SJCRH30 (cell line): ENCODE measurements around the gene MRTFA. TPM values are rescaled to one million over a fixed set of nuclear protein-coding genes. Genes with fewer than 3 reads are reported as not detected.

Source experiments
- DNase-seq, 2 experiments: peaks; one replicate each; pipeline ENCODE4 v3.0.0-alpha.2; 2015 to 2020
- H3K27ac ChIP-seq: fragments of 250-450 bp; sonication (Bioruptor Pico); 2 replicates; pipeline ENCODE4 v1.5.1; 2020; ENCODE audit warnings: mild to moderate bottlenecking, moderate library complexity
- H3K27me3 ChIP-seq: fragments of 250-450 bp; sonication (Bioruptor Pico); 2 replicates; pipeline ENCODE4 v1.5.1; 2020; ENCODE audit warnings: mild to moderate bottlenecking, moderate library complexity
- H3K36me3 ChIP-seq: fragments of 250-450 bp; sonication (Bioruptor Pico); 2 replicates; pipeline ENCODE4 v1.5.1; 2020; ENCODE audit warnings: mild to moderate bottlenecking, moderate library complexity
- H3K4me1 ChIP-seq: fragments of 250-450 bp; sonication (Bioruptor Pico); 2 replicates; pipeline ENCODE4 v1.5.1; 2020; ENCODE audit warnings: mild to moderate bottlenecking, moderate library complexity
- H3K4me3 ChIP-seq: fragments of 250-450 bp; sonication (Bioruptor Pico); 2 replicates; pipeline ENCODE4 v1.5.1; 2020; ENCODE audit warnings: mild to moderate bottlenecking, moderate library complexity
- H3K9me3 ChIP-seq: fragments of 250-450 bp; sonication (Bioruptor Pico); replicated peaks from 2 replicates; pipeline ENCODE4 v1.5.1; 2020; ENCODE audit warnings: mild to moderate bottlenecking, moderate library complexity
- total RNA-seq: library from RNA; depleted of rRNA; stranded (reverse); fragments of >200 nt; shearing (Covaris generic); gene quantifications from 2 replicates; pipeline ENCODE4 v1.2.3, GENCODE V29; 2014

The MRTFA gene
- total RNA-seq, 1 experiment from 2014 or later: 12.3 TPM

- peaks cover 16% of the 10 kb centered on the region; the same call in 1 of the 2 replicates for H3K36me3 ChIP-seq
- no peak overlapping the region for H3K27ac ChIP-seq
- DNase-seq: no peak
- H3K4me3 ChIP-seq: no peak overlapping the region
- no peaks in the 10 kb centered on the region for H3K27me3 ChIP-seq
- no peaks in the 10 kb centered on the region for H3K9me3 ChIP-seq
- H3K4me1 ChIP-seq: no peaks in the 10 kb centered on the region
These were observed 224.1 kb downstream of the MRTFA start for GRCh38 chr22:40412441-40412840.

DNA sequence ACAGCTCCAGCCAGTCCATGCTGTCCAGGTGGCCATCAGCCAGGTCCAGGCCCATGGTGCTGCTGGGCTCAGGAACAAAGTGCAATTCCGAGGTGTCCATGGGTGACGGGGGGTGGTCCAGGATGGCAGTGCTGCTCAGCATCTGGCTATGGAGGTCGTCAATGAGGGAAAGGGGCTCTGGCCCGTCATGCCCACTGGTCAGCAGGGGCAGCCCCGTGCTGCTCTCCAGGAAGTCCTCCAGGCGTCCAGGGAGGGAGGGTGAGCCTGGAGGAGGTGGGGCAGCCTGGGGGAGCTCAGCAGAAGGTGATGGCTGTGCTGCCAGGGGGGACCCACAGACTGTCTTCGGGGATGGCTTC is 225.0 kb downstream of the MRTFA start:
- no peaks in the 10 kb centered on the region for H3K27me3 ChIP-seq
- no peak for DNase-seq
- no peak overlapping the region for H3K4me3 ChIP-seq
- H3K9me3 ChIP-seq: no peaks in the 10 kb centered on the region
- peaks cover 16% of the 10 kb centered on the region; the same call in 1 of the 2 replicates for H3K36me3 ChIP-seq
- H3K4me1 ChIP-seq: no peaks in the 10 kb centered on the region
- H3K27ac ChIP-seq: no peak overlapping the region

- H3K27me3 ChIP-seq: no peaks in the 10 kb centered on the region
- no peaks in the 10 kb centered on the region for H3K4me1 ChIP-seq
- no peak overlapping the region for H3K27ac ChIP-seq
- H3K9me3 ChIP-seq: no peaks in the 10 kb centered on the region
- H3K36me3 ChIP-seq: peaks cover 16% of the 10 kb centered on the region; the same call in 1 of the 2 replicates
- H3K4me3 ChIP-seq: no peak overlapping the region
- DNase-seq: no peak
These were observed 225.6 kb downstream of the MRTFA start for GRCh38 chr22:40410731-40411505.

GRCh38 chr22:40410272-40410671 is 226.2 kb downstream of the MRTFA start:
- Histone ChIP-seq H3K27me3 (no peaks in the 10 kb centered on the region), H3K9me3 (no peaks in the 10 kb centered on the region), H3K27ac (no peak overlapping the region), H3K4me3 (no peak overlapping the region), H3K4me1 (no peaks in the 10 kb centered on the region), H3K36me3 (peaks cover 19% of the 10 kb centered on the region; the same call in 1 of the 2 replicates)
- DNase-seq: no peak

DNA sequence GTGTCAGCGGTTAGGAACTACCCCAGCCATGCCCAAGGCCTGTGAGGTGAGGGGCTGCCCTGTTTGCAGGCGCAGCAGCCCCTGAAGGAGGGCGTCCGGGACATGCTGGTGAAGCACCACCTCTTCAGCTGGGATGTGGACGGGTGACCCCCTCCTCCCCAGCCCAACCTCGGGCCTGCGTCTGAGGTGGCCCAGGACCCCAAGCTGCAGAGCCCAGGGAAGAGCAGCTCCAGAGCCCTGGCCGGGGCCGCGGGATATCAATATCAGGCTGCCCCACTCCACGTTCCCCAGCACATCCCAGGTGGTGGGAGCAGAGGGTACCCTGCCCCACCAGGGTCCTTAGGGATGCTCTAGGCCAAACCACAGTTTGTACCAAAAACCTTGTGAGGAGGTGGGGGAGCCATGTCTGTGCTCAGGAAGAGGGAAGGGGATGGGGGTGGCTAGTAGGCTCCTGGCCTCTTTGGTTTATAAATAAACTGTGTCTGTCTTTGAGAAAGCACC is 226.9 kb downstream of the MRTFA start:
- no peak overlapping the region for H3K4me3 ChIP-seq
- H3K4me1 ChIP-seq: no peaks in the 10 kb centered on the region
- H3K9me3 ChIP-seq: no peaks in the 10 kb centered on the region
- H3K36me3 ChIP-seq: peaks cover 21% of the 10 kb centered on the region; the same call in 1 of the 2 replicates
- H3K27me3 ChIP-seq: no peaks in the 10 kb centered on the region
- H3K27ac ChIP-seq: no peak overlapping the region
- DNase-seq: no peak

DNA sequence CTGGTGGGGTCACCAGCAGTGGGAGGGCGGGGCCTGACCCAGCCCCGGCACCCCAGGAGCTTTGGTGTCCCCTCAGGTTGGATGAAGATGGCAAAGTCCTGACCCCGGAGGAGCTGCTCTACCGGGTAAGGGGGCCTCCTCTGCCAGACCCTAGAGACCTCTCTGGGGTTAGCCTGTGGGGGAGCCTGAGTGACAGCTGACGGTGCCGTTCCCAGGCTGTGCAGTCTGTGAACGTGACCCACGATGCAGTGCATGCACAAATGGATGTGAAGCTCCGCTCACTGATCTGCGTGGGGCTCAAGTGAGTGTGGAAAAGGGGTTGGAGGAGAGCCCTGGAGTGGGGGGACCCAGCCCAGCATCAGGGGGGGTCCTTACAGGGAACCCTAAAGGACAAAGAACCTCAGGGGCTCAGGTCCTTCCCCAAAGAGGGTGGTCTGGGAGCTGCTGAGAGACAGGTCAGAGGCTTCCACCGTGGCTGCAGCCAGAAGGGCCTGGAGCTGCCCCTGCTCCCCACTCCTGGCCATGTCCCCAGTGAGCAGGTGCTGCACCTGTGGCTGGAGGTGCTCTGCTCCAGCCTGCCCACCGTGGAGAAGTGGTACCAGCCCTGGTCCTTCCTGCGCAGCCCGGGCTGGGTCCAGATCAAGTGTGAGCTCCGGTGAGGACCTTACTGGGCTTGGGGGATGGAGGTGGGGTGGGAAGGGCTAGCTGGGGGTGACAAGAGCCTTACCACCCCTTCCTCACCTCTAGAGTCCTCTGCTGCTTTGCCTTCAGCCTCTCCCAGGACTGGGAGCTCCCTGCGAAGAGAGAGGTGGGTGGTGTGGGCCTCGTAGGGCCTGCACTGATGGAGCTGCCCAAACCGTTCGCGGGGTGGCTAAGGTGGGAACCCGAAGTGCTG is 227.6 kb downstream of the MRTFA start:
- no peak for DNase-seq
- H3K36me3 ChIP-seq: peaks cover 21% of the 10 kb centered on the region; the same call in 1 of the 2 replicates

DNA sequence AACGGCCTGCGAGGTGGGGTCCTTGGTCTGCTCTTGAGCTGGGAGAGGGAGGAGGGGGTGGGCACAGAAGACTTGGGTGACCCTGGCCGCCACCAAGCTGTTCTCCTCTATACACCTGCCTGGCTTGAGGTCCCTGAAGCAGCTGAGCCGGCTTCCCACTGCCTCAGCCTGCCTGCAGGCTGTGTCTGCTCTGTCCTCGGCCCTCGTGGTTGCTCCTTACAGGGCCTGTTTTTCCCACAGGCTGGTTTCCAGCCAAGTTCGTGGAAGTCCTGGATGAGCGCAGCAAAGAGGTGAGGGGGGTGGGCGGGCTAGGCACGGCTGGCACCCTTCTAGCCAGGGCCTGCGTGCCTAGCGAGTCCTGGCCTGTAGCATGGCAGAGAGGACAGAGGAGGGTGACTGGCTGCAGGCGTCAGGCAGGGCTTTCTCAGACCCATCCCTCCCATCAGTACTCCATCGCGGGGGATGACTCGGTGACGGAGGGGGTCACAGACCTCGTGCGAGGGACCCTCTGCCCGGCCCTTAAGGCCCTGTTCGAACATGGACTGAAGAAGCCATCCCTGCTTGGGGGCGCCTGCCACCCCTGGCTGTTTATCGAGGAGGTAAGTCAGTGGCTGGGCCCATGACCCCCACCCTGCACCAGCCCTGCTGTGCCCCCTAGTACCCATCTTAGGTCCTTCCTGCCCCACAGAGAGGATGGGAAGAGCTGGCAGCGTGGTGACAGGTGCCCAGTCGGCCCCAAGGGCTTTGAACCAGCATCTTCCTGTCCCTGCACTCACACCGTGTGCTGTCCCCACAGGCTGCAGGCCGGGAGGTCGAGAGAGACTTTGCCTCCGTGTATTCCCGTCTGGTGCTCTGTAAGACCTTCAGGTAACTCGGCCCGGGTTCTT is 228.4 kb downstream of the MRTFA start:
- Histone ChIP-seq H3K4me1 (no peaks in the 10 kb centered on the region), H3K4me3 (no peak overlapping the region), H3K9me3 (no peaks in the 10 kb centered on the region), H3K27me3 (no peaks in the 10 kb centered on the region), H3K27ac (no peak overlapping the region), H3K36me3 (peaks cover 20% of the 10 kb centered on the region; the same call in 1 of the 2 replicates)
- DNase-seq: no peak

More for the DNA sequence above, 227.6 kb downstream of the MRTFA start:
- H3K9me3 ChIP-seq: no peaks in the 10 kb centered on the region
- no peak overlapping the region for H3K4me3 ChIP-seq
- H3K27ac ChIP-seq: no peak overlapping the region
- no peaks in the 10 kb centered on the region for H3K4me1 ChIP-seq
- no peaks in the 10 kb centered on the region for H3K27me3 ChIP-seq

DNA sequence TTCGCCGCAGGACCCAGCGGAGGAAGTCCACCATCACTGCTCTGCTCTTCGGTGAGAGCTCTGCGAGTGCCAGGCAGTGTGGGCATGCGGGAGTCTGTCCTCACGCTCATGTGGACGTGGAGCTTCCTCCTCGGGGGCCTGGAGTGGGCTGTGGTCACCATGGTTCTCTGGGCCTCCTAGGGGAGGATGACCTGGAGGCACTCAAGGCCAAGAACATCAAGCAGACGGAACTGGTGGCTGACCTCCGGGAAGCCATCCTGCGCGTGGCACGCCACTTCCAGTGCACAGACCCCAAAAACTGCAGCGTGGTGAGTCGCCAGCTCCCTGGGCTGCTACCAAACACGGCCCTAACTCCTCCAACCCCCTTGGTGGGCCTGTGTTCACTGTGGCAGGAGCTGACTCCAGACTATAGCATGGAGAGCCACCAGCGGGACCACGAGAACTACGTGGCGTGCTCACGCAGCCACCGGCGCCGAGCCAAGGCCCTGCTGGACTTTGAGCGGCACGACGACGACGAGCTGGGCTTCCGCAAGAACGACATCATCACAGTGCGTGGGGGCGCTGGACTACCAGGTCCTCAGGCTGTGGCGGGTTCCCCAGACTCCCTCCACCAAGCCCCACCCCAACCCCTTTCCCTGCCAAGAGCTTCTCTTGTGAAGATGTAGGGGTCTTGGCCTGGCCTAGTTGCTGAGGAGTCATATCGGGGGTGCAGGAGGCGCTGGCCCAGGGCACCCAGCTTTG is 229.3 kb downstream of the MRTFA start:
- Histone ChIP-seq H3K4me3 (no peak overlapping the region), H3K9me3 (no peaks in the 10 kb centered on the region), H3K27ac (no peak overlapping the region), H3K27me3 (no peaks in the 10 kb centered on the region), H3K4me1 (no peaks in the 10 kb centered on the region), H3K36me3 (peaks cover 21% of the 10 kb centered on the region; the same call in 1 of the 2 replicates)
- no peak for DNase-seq

- peaks cover 20% of the 10 kb centered on the region; the same call in 1 of the 2 replicates for H3K36me3 ChIP-seq
- H3K27me3 ChIP-seq: no peaks in the 10 kb centered on the region
- no peak for DNase-seq
- H3K27ac ChIP-seq: no peak overlapping the region
- no peaks in the 10 kb centered on the region for H3K9me3 ChIP-seq
- H3K4me3 ChIP-seq: no peak overlapping the region
- H3K4me1 ChIP-seq: no peaks in the 10 kb centered on the region
These were observed 230.2 kb downstream of the MRTFA start for GRCh38 chr22:40406063-40406890.

GRCh38 chr22:40405178-40406062 is 231.1 kb downstream of the MRTFA start:
- Histone ChIP-seq H3K27ac (no peak overlapping the region), H3K9me3 (no peaks in the 10 kb centered on the region), H3K27me3 (no peaks in the 10 kb centered on the region), H3K4me1 (no peaks in the 10 kb centered on the region), H3K4me3 (no peak overlapping the region), H3K36me3 (peaks cover 19% of the 10 kb centered on the region; the same call in 1 of the 2 replicates)
- no peak for DNase-seq

GRCh38 chr22:40404251-40405177 is 232.0 kb downstream of the MRTFA start:
- Histone ChIP-seq H3K27ac (no peak overlapping the region), H3K36me3 (peaks cover 12% of the 10 kb centered on the region; the same call in 1 of the 2 replicates), H3K9me3 (no peaks in the 10 kb centered on the region), H3K4me3 (no peak overlapping the region), H3K4me1 (no peaks in the 10 kb centered on the region), H3K27me3 (no peaks in the 10 kb centered on the region)
- no peak for DNase-seq
